ENCODE results near the gene MAPKAP1. TPM values are rescaled to one million over a fixed set of nuclear protein-coding genes. Genes with fewer than 3 reads are reported as not detected.
"Not testable (repeated sequence)": the region's sequence is repeated elsewhere in the genome, so short reads cannot be mapped to it uniquely, and the experiment has no call there.

The MAPKAP1 gene
- total RNA-seq, 1 donor from 2014 or later = 44.9 TPM

GRCh38 chr9:125609744-125610143 lies 97.3 kb downstream of the MAPKAP1 start:
- no peak for DNase-seq (ENCODE audit: low read depth in 2 of 2)

GRCh38 chr9:125608489-125609224 lies 98.4 kb downstream of the MAPKAP1 start:
- DNase-seq (ENCODE audit: low read depth in 2 of 2) = peak in 1 of 2 donors; percentile 47

GRCh38 chr9:125604196-125604595 lies 102.8 kb downstream of the MAPKAP1 start:
- DNase-seq (ENCODE audit: low read depth in 2 of 2) = no peak

- no peak for DNase-seq (ENCODE audit: low read depth in 2 of 2)
Measured at GRCh38 chr9:125603478-125604021, 103.5 kb downstream of the MAPKAP1 start.

- DNase-seq (ENCODE audit: low read depth in 2 of 2) = no peak
Measured at GRCh38 chr9:125601961-125602360, 105.0 kb downstream of the MAPKAP1 start.

- DNase-seq (ENCODE audit: low read depth in 2 of 2) = no peak
Measured at GRCh38 chr9:125600194-125600593, 106.8 kb downstream of the MAPKAP1 start.

GRCh38 chr9:125594223-125594610 lies 112.8 kb downstream of the MAPKAP1 start:
- no peak for DNase-seq (ENCODE audit: low read depth in 2 of 2)

- DNase-seq (ENCODE audit: low read depth in 2 of 2) = peak in 1 of 2 donors; percentile 61
Measured at GRCh38 chr9:125593581-125594222, 113.3 kb downstream of the MAPKAP1 start.

GRCh38 chr9:125591888-125592287 lies 115.1 kb downstream of the MAPKAP1 start:
- DNase-seq (ENCODE audit: low read depth in 2 of 2) = no peak

GRCh38 chr9:125591245-125591644 lies 115.8 kb downstream of the MAPKAP1 start:
- no peak for DNase-seq (ENCODE audit: low read depth in 2 of 2)

GRCh38 chr9:125589287-125589686 lies 117.7 kb downstream of the MAPKAP1 start:
- DNase-seq (ENCODE audit: low read depth in 2 of 2) = no peak

- no peak for DNase-seq (ENCODE audit: low read depth in 2 of 2)
Measured at GRCh38 chr9:125587819-125588460, 119.1 kb downstream of the MAPKAP1 start.

GRCh38 chr9:125586172-125586511 lies 120.9 kb downstream of the MAPKAP1 start:
- no peak for DNase-seq (ENCODE audit: low read depth in 2 of 2)

GRCh38 chr9:125585503-125586171 lies 121.4 kb downstream of the MAPKAP1 start:
- no peak for DNase-seq (ENCODE audit: low read depth in 2 of 2)

- no peak for DNase-seq (ENCODE audit: low read depth in 2 of 2)
Measured at GRCh38 chr9:125580701-125581286, 126.2 kb downstream of the MAPKAP1 start.

GRCh38 chr9:125579030-125579932 lies 127.7 kb downstream of the MAPKAP1 start:
- no peak for DNase-seq (ENCODE audit: low read depth in 2 of 2)

- DNase-seq (ENCODE audit: low read depth in 2 of 2) = no peak
Measured at GRCh38 chr9:125574126-125574877, 132.7 kb downstream of the MAPKAP1 start.

- DNase-seq (ENCODE audit: low read depth in 2 of 2) = not testable (repeated sequence)
Measured at GRCh38 chr9:125572461-125572860, 134.5 kb downstream of the MAPKAP1 start.

GRCh38 chr9:125571824-125572223 lies 135.2 kb downstream of the MAPKAP1 start:
- not testable (repeated sequence) for DNase-seq (ENCODE audit: low read depth in 2 of 2)

- no peak for DNase-seq (ENCODE audit: low read depth in 2 of 2)
Measured at GRCh38 chr9:125570246-125570645, 136.8 kb downstream of the MAPKAP1 start.
